Measurements from ENCODE around the gene ARHGAP26.
A peak's percentile ranks its signal among the peaks of the same experiment; 100 is the strongest.

Gene ARHGAP26

DNA sequence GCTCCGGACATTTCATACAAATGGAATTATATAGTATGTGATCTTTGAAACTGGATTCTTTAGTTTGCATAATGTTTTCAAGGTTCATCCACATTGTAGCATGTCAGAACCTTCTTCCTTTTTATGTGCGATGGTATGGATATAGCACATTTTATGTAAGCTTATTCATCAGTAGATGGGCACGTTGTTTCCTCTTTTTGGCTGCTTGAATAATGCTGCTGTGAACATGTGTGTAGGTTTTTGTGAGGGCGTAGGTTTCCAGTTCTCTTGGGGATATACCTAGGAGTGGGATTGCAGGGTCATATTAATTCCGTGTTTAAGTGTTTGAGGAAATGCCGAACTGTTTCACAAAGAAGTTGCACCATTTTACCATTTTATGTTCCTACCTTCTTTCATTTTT is 445.5 kb downstream of the ARHGAP26 start:
- no peak for DNase-seq (ENCODE audit: low read depth in 2 of 2, low spot score in 1 of 2)

DNA sequence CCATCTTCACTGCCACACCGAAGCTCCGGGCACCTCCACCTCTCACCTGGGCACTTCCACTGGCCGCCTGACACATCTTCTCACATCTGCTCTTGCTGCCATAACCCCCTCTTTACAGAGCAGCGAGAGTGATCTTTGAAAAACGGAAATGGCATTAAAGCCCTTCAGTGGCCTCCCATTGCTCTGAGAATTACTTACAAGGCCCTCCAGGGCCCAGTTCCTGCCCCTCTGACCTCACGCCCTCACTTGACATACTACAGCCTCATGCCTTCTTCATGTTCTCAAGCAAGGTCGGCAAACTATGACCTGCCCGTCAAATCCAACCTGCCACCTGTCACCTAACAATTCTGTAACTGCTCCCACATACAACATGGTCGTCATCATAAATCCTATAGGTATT is 446.0 kb downstream of the ARHGAP26 start:
- no peak for DNase-seq (ENCODE audit: low read depth in 2 of 2, low spot score in 1 of 2)

DNA sequence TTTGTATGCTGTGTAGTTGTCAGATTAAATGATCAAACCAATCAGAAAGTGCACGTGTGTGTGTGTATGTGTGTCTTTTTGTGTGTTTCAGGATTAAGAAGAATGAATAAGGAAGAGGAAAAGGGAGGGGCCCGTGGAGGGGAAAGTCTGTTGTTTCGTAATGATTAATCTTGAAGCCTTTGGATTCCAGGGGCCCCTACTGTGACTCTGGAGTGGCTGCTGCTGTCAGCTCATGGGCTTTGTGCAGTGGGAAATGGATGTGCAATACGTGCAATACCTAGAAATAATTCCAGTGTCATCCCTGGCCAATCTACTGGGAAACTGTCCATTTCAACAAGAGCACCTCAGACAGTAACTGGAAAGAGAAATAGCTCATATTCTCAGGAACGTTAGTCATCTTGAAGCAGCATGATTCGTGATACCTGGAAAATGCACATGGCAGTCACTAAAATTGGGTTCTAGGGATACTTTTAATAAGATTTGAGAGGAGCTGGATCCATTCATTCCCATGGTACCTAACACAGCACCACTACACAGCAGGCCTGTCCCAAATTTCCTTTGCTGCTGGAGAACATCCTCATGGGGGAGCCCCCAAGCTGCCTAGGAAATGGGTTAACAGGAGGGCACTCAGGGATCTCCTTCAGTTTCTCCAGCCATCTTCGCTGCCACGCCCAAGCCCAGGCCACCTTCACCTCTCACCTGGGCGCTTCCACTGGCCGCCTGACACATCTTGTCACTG is 447.1 kb downstream of the ARHGAP26 start:
- DNase-seq (ENCODE audit: low read depth in 2 of 2, low spot score in 1 of 2), result no peak

DNA sequence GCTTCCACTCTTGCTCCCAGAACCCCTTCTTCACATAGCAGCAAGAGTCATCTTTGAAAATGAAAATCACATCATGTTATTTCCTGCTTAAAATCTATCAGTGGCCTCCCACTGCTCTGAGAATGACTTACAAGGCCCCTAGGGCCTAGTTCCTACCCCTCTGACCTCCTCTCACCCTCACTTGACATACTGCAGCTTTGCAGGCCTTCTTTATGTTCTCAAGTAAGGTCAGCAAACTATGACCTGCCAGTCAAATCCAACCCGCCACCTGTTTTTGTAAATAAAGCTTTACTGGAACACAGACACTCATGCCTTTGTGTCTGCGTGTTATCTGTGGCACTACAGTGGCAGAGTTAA is 447.6 kb downstream of the ARHGAP26 start:
- DNase-seq (ENCODE audit: low read depth in 2 of 2, low spot score in 1 of 2), result no peak

DNA sequence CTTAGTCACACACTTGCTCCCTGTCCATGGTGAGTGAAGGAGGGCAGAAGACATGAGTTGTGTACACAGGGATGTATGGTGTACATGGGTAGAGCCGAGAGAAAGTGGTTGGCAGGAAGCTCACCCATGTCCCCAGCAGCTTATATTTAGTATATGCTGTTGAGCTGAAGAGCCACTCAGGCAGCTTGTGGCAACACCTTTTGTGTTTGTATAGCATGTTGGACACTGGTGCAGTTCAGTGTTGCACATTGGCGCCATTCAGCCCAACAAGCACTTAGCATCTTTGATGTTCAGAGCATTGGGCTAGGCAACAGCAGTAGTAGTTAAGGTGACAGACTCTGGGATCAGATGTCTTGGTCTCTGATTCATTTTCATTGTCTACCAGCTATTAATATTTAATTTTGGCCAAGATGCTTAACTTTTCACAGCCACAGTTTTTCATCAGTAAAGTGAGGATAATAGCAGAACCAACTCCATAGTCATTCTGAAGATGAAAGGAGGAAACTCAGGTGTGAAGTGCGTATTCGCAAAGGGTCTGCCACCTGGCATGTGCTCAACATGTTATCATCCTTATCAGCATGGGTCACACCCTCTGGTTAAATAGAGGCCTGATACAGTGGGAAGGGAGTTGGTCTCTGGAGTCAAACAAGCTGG is 448.5 kb downstream of the ARHGAP26 start:
- no peak for DNase-seq (ENCODE audit: low read depth in 2 of 2, low spot score in 1 of 2)

DNA sequence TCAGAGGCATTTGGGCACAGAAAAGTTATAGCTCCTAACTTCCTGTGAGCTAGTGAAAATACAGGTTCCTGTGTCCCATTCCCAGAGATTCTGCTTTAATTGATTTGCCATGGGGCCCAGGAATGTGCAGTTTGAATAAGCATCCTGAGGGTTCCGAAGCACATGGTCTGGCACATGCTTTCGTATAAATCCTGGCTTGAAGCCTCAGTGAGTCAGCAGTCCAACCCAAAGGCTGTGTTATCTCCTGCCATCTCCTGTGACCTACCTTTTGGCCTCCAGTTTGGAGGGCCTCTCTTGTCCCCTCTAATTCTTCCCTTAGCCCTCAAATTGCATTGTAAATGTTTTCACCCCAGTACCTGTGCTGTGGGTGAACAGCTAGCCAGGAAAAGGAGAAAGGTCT is 449.5 kb downstream of the ARHGAP26 start:
- DNase-seq (ENCODE audit: low read depth in 2 of 2, low spot score in 1 of 2), result no peak

DNA sequence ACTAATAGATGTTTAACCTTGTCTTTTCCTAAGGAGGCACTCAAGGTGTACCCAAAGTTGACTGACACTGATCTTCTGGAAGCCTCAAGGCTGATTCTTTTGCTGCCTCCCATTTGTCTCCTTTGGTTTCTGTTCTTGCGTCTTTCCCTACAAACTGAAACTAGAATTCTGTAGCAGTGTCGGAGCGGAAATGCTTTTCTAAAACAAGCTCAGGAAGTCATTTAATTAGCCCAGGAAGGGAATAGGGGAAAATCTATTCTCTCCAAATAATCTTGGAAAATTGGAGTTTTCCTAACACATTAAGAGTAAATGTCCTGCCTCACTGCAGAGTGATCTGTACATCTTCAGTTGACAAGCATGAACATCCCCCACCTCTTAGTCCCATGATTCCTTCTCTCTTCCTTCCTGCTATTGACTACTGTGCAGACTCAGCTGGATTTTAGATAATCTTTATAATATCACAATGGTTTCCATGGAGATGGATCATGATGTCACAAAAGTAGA is 450.6 kb downstream of the ARHGAP26 start:
- DNase-seq (ENCODE audit: low read depth in 2 of 2, low spot score in 1 of 2), result no peak

DNA sequence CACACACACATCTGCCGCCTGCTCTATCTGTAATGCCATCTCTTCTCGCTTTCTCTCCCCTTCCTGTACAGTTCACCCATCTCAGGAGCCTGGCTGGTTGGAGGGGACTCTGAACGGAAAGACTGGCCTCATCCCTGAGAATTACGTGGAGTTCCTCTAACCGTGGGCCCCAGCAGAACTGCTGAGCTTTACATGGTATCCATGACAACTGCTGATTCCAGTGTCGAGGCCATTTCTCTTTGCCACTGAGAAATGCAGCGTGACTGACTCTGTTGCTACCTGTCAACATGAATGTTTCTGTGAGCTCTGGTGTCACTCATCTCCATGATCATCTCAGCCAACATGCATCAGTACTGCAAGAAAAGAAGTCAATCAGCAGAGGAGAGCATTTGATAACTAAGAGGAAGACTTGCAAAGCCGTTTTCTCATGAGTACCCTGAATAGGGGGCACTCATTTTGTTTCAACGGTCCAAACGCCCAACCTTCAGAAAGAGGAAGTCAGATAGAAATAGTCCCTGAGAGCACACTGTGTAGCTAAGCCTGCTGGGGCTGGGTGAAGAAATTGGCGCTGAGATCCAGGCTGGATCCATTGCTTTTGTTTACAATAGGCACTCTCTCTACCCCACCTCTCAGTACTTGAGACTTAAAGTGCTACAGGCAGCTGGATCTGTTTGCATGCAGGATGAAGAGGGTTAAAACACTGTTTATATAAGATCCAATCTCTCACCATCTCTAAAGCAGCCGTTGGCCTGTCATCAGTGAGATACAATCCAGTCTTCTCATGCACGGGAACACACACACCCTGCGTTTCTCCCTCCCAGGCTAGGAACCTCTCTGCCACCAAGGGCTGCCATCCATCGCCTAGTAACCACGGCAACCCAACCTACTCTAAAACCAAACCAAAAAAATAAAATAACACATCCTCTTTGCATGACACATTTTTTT is 452.4 kb downstream of the ARHGAP26 start:
- DNase-seq (ENCODE audit: low read depth in 2 of 2, low spot score in 1 of 2), result peak in 1 of 2 donors; percentile 12

DNA sequence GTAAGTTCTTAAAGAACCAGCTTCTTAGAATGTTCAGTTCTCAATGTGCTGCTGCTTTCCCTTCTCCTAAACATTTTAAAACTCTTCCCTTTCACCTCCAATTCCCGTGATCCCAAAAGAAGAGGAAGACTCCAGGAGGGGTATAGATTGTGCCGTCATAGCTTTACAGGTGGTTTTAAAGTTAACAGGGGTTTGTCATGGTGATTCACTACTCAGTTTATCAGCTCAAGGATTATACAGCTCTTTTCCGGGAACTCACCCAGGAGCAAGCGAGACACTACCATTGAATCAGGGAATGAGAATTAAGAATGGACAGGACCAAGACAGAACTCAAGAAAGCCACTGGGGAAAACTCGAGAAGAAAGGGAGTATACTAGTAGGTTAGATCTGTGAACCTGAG is 454.5 kb downstream of the ARHGAP26 start:
- no peak for DNase-seq (ENCODE audit: low read depth in 2 of 2, low spot score in 1 of 2)

DNA sequence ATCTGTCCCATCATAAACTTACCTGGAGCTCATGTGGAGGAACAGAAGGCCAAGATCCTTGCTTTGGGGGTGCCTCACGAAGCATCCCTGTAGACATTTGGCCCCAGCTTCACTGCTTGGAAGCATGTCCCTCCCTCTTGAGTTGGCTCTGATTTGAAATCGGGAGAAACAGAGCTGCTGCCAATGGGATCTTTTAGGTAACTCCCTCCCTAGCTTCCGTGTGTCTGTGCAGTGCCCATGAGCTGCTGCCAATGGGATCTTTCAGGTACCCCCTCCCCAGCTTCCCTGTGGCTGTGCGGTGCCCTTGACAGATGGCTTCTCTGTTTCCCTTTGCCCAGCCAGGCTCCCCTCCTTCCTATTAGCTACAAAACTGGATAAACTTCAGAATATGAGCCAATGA is 455.3 kb downstream of the ARHGAP26 start:
- DNase-seq (ENCODE audit: low read depth in 2 of 2, low spot score in 1 of 2), result no peak

DNA sequence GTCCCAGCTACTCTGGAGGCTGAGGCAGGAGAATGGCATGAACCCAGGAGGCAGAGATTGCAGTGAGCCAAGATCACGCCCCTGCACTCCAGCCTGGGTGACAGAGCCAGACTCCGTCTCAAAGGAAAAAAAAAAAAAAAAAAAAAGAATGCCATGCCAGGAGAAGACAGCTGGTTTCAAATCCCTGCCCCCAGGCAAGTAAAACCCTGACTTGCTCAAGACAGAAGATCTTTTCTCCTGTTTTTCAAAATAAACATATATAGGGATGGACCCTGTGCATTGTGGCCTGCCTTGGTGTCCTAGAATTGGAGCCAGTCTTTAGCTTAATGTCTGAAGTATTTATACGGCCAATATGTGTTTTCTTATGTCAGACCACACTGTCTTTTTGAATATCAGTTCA is 456.2 kb downstream of the ARHGAP26 start:
- no peak for DNase-seq (ENCODE audit: low read depth in 2 of 2, low spot score in 1 of 2)

DNA sequence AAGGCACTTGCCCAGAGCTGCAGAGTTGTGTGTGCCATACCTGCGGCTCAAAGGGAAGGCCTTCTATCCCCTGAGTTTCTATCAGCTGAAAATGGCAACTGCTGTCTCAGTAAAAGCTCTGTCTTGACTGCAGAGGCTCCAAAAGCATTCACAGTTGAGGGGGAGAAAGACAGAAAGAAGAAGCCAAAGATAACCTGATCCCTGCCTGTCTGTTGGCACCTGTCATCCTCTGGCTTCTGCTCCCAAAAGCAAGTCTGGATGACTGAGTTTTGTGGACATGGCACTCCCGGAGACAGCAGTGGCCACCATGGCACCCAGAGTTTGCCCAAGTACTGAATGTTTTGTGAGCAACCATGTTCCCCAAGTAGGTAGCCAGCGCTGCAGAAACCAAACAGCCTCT is 456.7 kb downstream of the ARHGAP26 start:
- DNase-seq (ENCODE audit: low read depth in 2 of 2, low spot score in 1 of 2), result no peak

DNA sequence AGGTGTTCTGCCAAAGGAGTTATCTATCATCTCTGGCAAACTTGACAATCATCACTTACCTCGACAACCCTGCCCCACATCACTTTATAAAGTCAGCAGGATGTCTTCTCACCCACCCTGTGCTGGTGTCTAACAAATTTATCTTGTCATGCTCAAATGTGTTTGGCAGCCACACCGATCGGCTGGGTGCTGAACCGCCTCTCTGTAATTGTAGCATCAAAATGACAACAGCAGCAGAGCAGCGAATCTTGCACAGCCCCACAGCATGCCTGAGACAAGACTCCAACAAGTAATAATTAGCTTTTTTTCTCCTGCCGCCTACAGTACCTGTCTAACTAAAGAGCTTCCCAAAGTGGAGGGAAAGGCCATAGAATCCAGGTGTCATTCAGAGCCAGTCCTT is 457.1 kb downstream of the ARHGAP26 start:
- no peak for DNase-seq (ENCODE audit: low read depth in 2 of 2, low spot score in 1 of 2)

DNA sequence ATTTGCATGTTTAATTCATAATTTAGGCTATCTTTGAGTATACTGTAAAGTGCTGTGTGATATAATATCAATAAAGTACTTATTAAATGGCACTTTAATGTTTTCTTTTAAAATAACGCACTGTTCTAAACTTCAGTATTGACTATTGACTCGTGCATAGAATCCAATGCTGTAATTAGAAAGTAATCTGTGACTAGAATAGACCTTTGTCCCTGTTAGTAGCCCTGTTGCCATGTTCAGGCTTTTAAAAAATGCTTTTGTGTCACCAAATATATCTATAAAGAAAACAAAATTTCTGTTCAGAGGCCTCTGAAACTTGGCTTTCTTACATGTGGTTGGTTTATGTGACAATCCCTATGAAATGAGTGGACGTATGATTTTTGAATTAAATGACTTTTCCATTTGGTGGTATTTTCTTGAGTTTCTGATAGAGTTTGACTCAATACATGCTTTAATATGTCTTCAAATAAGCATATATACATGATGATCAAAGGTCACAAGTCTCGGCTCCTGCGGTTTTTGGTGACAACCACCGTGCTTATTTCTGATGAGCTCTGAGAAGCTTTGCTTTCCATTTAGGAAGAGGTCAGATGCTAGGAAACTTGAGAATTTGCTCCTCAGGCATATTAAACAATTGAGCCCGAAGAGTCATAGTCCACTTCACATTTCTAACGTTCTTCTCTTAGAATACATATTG is 458.6 kb downstream of the ARHGAP26 start:
- no peak for DNase-seq (ENCODE audit: low read depth in 2 of 2, low spot score in 1 of 2)

DNA sequence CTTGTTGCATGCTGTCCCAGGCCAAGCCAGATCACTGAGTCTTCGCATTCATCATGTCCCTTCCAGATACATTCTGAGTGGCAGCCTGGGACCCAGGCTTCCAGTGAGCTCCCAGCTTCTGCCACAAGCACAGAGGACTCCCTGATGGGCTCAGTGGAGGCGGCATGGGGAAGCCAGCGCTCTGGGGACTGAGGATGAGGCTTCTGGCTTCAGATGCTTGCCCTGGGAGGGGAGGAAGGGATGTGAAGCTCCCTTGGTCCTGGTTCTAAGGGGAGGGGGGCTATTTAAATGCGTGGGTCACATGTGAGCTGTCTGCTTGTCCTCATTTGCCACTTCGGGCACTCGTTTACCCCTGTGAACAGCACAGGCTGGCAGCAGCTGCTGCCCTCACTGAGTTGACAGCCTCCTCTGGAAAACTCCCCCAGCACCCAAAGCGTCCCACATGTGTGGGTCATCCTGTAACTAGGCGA is 459.3 kb downstream of the ARHGAP26 start:
- DNase-seq (ENCODE audit: low read depth in 2 of 2, low spot score in 1 of 2), result no peak

DNA sequence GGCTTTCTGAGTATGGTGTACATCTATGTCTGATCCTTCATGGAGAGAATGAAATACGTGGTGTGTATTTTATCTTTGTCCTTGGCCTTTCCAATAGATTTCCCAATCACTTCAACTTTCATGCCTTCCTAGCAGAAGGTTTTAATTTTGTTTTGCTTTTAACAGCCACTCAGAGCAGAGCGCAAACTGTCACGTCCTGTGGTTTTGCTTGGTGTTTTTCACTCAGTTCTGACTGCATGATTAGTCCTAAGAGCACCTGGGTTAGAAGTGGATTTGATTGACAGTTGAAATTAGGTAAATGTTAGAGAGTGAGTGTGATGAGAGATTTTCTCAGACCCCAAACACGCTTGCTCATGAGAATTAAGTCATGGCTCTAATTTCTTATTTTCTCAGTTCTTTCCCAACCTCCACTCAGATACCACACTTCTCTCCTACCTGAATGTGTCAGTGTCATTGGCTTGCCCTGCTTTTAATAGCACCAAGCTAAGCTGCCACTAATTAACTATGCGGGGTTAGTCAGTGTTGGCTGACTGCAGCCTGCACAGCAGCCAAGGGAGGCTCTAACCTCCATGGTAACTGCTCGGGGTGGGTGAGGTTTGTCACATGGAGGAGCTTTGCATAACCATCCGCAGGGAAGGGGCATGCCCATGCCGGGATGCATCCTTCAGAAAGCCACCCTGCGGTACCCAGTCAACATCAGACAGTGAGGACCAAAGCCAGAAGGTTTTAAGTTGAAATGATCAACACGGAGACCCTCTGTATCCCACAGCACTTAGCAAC is 459.9 kb downstream of the ARHGAP26 start:
- no peak for DNase-seq (ENCODE audit: low read depth in 2 of 2, low spot score in 1 of 2)

DNA sequence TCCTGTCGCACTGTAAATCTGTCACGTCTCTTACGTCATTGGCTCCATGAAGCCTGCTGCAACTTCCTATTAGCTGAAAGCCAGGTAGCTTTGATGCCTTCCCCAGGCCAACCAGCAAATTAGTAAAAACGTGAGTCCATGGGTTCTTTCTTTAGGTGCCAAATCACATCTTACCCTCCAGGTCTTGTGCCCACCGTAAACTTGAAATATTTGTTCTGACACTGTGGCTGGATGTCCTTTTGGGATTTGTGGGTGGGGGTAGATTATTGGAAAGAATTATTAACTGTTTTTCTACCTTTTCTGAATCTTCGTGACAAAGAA is 460.5 kb downstream of the ARHGAP26 start:
- no peak for DNase-seq (ENCODE audit: low read depth in 2 of 2, low spot score in 1 of 2)

DNA sequence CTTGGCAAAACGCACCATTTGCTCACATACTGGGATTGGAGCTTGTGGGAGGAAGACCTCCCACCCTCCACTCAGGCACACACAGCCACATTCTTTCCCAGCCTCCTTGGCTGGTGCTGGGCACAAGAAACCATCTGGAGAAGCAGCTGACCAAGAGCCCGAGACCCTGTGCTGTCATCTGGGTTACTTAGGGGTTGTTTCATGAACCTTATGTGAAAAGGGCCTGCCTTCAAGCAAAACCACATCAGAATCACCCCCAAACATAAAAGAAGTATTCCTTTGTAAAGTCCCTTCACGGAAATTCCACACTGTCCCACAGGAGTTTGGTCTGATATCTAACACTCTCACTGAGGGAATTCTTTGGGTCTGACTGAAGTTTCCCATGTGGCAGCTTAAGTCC is 461.2 kb downstream of the ARHGAP26 start:
- DNase-seq (ENCODE audit: low read depth in 2 of 2, low spot score in 1 of 2), result no peak

DNA sequence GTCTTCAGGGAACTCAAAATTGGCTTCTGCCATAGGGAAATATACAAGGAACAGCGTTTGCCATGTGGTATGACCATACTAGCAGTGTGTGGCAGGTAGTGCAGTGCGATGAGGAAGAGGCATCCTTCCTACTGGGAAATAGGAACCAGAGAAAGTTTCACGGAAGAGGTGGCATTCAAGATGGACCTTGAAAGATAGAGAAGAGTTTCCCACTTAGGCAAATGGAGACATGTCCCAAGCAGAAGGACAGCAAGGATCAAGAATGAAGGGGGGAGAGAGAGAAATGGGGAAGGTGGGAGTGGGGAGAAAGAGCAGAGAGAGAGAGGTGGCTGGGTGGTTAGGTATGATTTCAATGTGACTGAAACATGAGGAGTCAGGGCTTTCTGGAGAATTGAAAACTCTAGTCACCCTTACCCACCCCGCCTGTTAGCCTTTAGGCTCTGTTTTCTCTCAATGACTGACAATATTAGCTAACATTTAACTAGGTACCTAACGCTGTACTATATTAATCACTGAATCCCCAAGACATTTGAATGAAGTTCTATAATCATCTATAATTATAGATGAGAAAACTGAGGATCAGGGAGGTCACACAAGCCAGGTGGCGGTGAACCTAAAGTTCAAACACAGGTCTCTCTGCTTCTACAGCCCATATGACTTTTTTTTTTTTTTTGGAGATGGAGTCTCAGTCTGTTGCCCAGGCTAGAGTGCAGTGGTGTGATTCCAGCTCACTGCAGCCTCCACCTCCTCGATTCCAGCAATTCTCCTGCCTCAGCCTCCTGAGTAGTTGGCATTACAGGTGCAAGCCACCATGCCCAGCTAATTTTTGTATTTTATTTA is 462.0 kb downstream of the ARHGAP26 start:
- no peak for DNase-seq (ENCODE audit: low read depth in 2 of 2, low spot score in 1 of 2)

DNA sequence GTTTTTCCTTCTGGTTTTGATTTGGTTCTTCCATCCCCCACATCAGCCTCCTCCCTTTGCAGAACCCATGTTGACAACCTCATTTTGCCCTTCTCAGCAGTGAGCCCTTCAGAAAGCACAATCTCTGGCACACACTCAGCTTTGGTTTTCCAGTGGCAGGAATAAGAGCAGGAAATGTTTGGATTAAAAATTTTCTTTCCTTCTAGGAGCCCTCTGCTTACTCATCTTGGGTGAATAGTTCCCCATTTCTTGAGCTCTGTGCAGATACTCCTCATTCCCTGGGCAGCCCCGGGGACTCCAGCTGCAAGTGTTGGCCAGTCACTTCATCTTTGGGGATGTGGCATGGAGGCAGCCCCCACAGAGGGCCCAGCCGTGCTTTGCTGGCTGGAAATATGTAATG is 462.9 kb downstream of the ARHGAP26 start:
- no peak for DNase-seq (ENCODE audit: low read depth in 2 of 2, low spot score in 1 of 2)
